ENCODE measurements around the gene PEX26. TPM values are rescaled to one million over a fixed set of nuclear protein-coding genes. Genes with fewer than 3 reads are reported as not detected.
"Not testable (repeated sequence)": the region's sequence is repeated elsewhere in the genome, so short reads cannot be mapped to it uniquely, and the experiment has no call there.

PEX26 gene
- total RNA-seq, 1 donor from 2014 or later: 49.8 TPM

GRCh38 chr22:18100781-18101180, 23.0 kb downstream of the PEX26 start:
- no peak overlapping the region for H3K4me3 Mint-ChIP-seq (ENCODE audit: unreplicated experiment)
- TF ChIP-seq CTCF (IDR thresholded peaks at IDR 0.05; ENCODE audit: partially characterized antibody, unreplicated experiment): no peak
- no peak overlapping the region for H3K27ac Mint-ChIP-seq (ENCODE audit: unreplicated experiment)
- peaks cover 3% of the 10 kb centered on the region for H3K4me1 Mint-ChIP-seq (ENCODE audit: low read depth, unreplicated experiment)
- H3K27me3 Mint-ChIP-seq (ENCODE audit: unreplicated experiment): peaks cover 2% of the 10 kb centered on the region
- DNase-seq: no peak
- peaks cover 17% of the 10 kb centered on the region for H3K36me3 Mint-ChIP-seq (ENCODE audit: unreplicated experiment)
- peaks cover 13% of the 10 kb centered on the region for H3K9me3 Mint-ChIP-seq (ENCODE audit: unreplicated experiment)

- no peak for DNase-seq
- Mint-ChIP-seq H3K27me3 (ENCODE audit: unreplicated experiment) (peaks cover 2% of the 10 kb centered on the region), H3K27ac (ENCODE audit: unreplicated experiment) (no peak overlapping the region), H3K36me3 (ENCODE audit: unreplicated experiment) (peaks cover 22% of the 10 kb centered on the region), H3K4me3 (ENCODE audit: unreplicated experiment) (no peak overlapping the region), H3K9me3 (ENCODE audit: unreplicated experiment) (peaks cover 15% of the 10 kb centered on the region), H3K4me1 (ENCODE audit: low read depth, unreplicated experiment) (peaks cover 3% of the 10 kb centered on the region)
- no peak for TF ChIP-seq CTCF (IDR thresholded peaks at IDR 0.05; ENCODE audit: partially characterized antibody, unreplicated experiment)
Observed at GRCh38 chr22:18101536-18101935, 23.7 kb downstream of the PEX26 start.

- peaks cover 2% of the 10 kb centered on the region for H3K27me3 Mint-ChIP-seq (ENCODE audit: unreplicated experiment)
- H3K4me3 Mint-ChIP-seq (ENCODE audit: unreplicated experiment): no peak overlapping the region
- H3K9me3 Mint-ChIP-seq (ENCODE audit: unreplicated experiment): peaks cover 15% of the 10 kb centered on the region
- TF ChIP-seq CTCF (IDR thresholded peaks at IDR 0.05; ENCODE audit: partially characterized antibody, unreplicated experiment): no peak
- H3K27ac Mint-ChIP-seq (ENCODE audit: unreplicated experiment): no peak overlapping the region
- peaks cover 26% of the 10 kb centered on the region for H3K36me3 Mint-ChIP-seq (ENCODE audit: unreplicated experiment)
- H3K4me1 Mint-ChIP-seq (ENCODE audit: low read depth, unreplicated experiment): peaks cover 3% of the 10 kb centered on the region
- no peak for DNase-seq
Observed at GRCh38 chr22:18103527-18104269, 25.9 kb downstream of the PEX26 start.

GRCh38 chr22:18104566-18104965, 26.8 kb downstream of the PEX26 start:
- Mint-ChIP-seq H3K27ac (ENCODE audit: unreplicated experiment) (no peak overlapping the region), H3K27me3 (ENCODE audit: unreplicated experiment) (peaks cover 7% of the 10 kb centered on the region), H3K4me1 (ENCODE audit: low read depth, unreplicated experiment) (peaks cover 6% of the 10 kb centered on the region), H3K9me3 (ENCODE audit: unreplicated experiment) (peaks cover 15% of the 10 kb centered on the region), H3K4me3 (ENCODE audit: unreplicated experiment) (no peak overlapping the region), H3K36me3 (ENCODE audit: unreplicated experiment) (peaks cover 26% of the 10 kb centered on the region)
- TF ChIP-seq CTCF (IDR thresholded peaks at IDR 0.05; ENCODE audit: partially characterized antibody, unreplicated experiment): no peak
- DNase-seq: no peak

- H3K27ac Mint-ChIP-seq (ENCODE audit: unreplicated experiment); H3K4me1 Mint-ChIP-seq (ENCODE audit: low read depth, unreplicated experiment); H3K4me3 Mint-ChIP-seq (ENCODE audit: unreplicated experiment); DNase-seq: not testable (repeated sequence)
- peaks cover 15% of the 10 kb centered on the region for H3K9me3 Mint-ChIP-seq (ENCODE audit: unreplicated experiment)
- H3K27me3 Mint-ChIP-seq (ENCODE audit: unreplicated experiment): peaks cover 15% of the 10 kb centered on the region
- H3K36me3 Mint-ChIP-seq (ENCODE audit: unreplicated experiment): peaks cover 26% of the 10 kb centered on the region
Observed at GRCh38 chr22:18105981-18106380, 28.2 kb downstream of the PEX26 start.

GRCh38 chr22:18106550-18107341, 29.0 kb downstream of the PEX26 start:
- peaks cover 15% of the 10 kb centered on the region for H3K27me3 Mint-ChIP-seq (ENCODE audit: unreplicated experiment)
- H3K4me1 Mint-ChIP-seq (ENCODE audit: low read depth, unreplicated experiment); H3K4me3 Mint-ChIP-seq (ENCODE audit: unreplicated experiment); H3K27ac Mint-ChIP-seq (ENCODE audit: unreplicated experiment); DNase-seq: not testable (repeated sequence)
- peaks cover 15% of the 10 kb centered on the region for H3K9me3 Mint-ChIP-seq (ENCODE audit: unreplicated experiment)
- H3K36me3 Mint-ChIP-seq (ENCODE audit: unreplicated experiment): peaks cover 26% of the 10 kb centered on the region

All from glutamatergic neuron (in vitro differentiated cells).